Measurements from ENCODE around the gene UBL7.

Gene UBL7

DNA sequence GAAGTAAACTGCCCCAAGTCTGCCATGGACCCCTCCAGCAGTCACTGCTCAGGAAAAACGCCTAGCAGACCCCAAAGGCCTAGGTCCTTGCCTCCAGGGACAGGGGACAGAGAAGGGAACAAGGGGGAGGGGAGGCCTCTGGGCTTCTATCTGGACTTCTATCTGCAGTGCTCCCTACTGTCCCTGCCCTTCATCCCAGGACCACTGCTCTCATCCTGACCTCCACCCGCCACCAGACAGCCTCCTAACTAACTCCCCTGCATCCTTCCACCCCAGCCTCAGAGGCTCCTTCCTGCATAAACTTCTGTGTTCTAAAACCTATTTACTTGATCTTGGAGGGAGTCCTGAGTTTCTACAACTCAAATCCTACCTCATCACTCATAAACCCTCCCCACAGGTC lies 52.6 kb downstream of the UBL7 start:
- no peak overlapping the region for H3K4me3 ChIP-seq (ENCODE audit: insufficient read depth, low read length, poor library complexity, severe bottlenecking)
- no peaks in the 10 kb centered on the region for H3F3A ChIP-seq (ENCODE audit: insufficient read depth)
- no peak overlapping the region for H3K4me2 ChIP-seq (ENCODE audit: low read depth, low read length, poor library complexity, severe bottlenecking)
- H3K9ac ChIP-seq (ENCODE audit: low read length), result no peak overlapping the region
- no peak overlapping the region for H2AFZ ChIP-seq (ENCODE audit: low read depth, low read length, severe bottlenecking)
- TF ChIP-seq, protein P1, sequence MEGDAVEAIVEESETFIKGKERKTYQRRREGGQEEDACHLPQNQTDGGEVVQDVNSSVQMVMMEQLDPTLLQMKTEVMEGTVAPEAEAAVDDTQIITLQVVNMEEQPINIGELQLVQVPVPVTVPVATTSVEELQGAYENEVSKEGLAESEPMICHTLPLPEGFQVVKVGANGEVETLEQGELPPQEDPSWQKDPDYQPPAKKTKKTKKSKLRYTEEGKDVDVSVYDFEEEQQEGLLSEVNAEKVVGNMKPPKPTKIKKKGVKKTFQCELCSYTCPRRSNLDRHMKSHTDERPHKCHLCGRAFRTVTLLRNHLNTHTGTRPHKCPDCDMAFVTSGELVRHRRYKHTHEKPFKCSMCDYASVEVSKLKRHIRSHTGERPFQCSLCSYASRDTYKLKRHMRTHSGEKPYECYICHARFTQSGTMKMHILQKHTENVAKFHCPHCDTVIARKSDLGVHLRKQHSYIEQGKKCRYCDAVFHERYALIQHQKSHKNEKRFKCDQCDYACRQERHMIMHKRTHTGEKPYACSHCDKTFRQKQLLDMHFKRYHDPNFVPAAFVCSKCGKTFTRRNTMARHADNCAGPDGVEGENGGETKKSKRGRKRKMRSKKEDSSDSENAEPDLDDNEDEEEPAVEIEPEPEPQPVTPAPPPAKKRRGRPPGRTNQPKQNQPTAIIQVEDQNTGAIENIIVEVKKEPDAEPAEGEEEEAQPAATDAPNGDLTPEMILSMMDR (IDR thresholded peaks at IDR 0.05; ENCODE audit: insufficient read depth, low read length, poor library complexity, severe bottlenecking), result no peak
- TF ChIP-seq EZH2phosphoT487 (conservative IDR thresholded peaks at IDR 0.05; ENCODE audit: low read length), result no peak
- no peaks in the 10 kb centered on the region for H3K79me2 ChIP-seq (ENCODE audit: insufficient read depth, low read length)
- H3K36me3 ChIP-seq (ENCODE audit: low read length), result no peaks in the 10 kb centered on the region
- H4K20me1 ChIP-seq (ENCODE audit: low read depth, low read length), result no peaks in the 10 kb centered on the region
- no peaks in the 10 kb centered on the region for H3K27me3 ChIP-seq (ENCODE audit: low read length)
- H3K9me3 ChIP-seq (ENCODE audit: insufficient read depth, low read length), result no peaks in the 10 kb centered on the region
- H3K27ac ChIP-seq (ENCODE audit: low read depth, low read length), result no peak overlapping the region
- no peaks in the 10 kb centered on the region for H3K9me2 ChIP-seq (replicated peaks; ENCODE audit: insufficient read depth, low read length)

DNA sequence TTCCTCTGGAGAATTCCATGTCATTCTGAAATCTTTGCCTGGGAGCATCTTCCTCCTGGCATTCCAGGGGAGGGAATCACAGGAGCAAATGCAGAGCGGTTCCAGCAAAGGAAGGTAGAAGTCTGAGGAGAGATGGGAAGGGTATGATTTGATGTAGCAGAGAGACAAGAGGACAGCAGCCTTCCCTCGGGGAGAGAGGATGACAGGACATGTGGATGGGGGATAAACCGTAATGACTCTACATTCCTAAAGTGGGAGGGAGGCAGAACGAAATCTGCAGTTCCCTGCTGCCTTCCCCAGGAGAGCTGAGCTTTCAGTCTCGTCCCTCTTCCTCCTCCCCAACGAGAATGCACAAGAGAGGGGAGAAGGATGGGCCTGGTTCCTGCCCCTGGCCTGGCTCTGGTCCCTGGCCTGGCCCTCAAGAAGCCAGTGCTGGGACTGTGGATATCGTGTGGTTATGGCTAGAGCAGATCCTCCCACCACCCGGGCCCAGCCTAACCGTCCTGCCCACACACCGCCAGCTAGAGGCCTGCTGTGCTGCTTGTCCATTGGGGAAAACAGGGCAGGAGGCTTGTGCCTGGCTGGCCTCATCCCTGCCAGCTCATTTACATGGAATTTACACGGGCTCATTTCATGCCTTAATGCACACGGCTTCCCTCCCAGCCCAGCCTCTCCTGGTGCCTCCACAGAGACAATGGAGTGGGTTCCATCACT lies 53.8 kb downstream of the UBL7 start:
- Histone ChIP-seq H3K27me3 (ENCODE audit: low read length) (no peaks in the 10 kb centered on the region), H3K9me2 (replicated peaks; ENCODE audit: insufficient read depth, low read length) (no peaks in the 10 kb centered on the region), H3K27ac (ENCODE audit: low read depth, low read length) (no peak overlapping the region), H3K36me3 (ENCODE audit: low read length) (no peaks in the 10 kb centered on the region), H3F3A (ENCODE audit: insufficient read depth) (no peaks in the 10 kb centered on the region), H3K4me2 (ENCODE audit: low read depth, low read length, poor library complexity, severe bottlenecking) (no peak overlapping the region), H4K20me1 (ENCODE audit: low read depth, low read length) (no peaks in the 10 kb centered on the region), H3K9me3 (ENCODE audit: insufficient read depth, low read length) (no peaks in the 10 kb centered on the region), H3K4me3 (ENCODE audit: insufficient read depth, low read length, poor library complexity, severe bottlenecking) (no peak overlapping the region), H3K79me2 (ENCODE audit: insufficient read depth, low read length) (no peaks in the 10 kb centered on the region), H3K9ac (ENCODE audit: low read length) (no peak overlapping the region), H2AFZ (ENCODE audit: low read depth, low read length, severe bottlenecking) (no peak overlapping the region)
- TF ChIP-seq EZH2phosphoT487 (conservative IDR thresholded peaks at IDR 0.05; ENCODE audit: low read length), result no peak
- TF ChIP-seq, protein P1 (IDR thresholded peaks at IDR 0.05; ENCODE audit: insufficient read depth, low read length, poor library complexity, severe bottlenecking), result no peak

DNA sequence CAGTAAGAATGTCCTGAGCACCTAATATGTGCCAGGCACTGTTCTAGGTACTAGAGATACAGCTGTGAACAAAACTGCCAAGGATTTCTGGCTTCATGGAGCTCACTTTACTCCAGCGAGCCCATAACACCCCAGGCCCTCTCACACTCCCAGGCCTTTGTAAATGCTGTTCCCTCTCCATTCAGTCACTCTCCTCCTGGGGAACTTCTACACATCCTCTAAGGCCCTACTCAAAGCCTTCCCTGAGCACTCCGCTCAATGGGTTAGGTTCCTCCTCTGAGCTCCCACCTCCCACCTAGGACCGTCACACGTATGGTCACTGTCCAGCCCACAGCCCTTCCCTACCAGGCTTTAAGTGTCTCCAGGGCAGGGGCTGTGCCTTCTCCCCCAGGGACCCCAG lies 54.4 kb downstream of the UBL7 start:
- no peak overlapping the region for H3K4me3 ChIP-seq (ENCODE audit: insufficient read depth, low read length, poor library complexity, severe bottlenecking)
- no peak for TF ChIP-seq EZH2phosphoT487 (conservative IDR thresholded peaks at IDR 0.05; ENCODE audit: low read length)
- TF ChIP-seq, protein P1 (IDR thresholded peaks at IDR 0.05; ENCODE audit: insufficient read depth, low read length, poor library complexity, severe bottlenecking), result no peak
- H2AFZ ChIP-seq (ENCODE audit: low read depth, low read length, severe bottlenecking), result no peak overlapping the region
- H3K27me3 ChIP-seq (ENCODE audit: low read length), result no peaks in the 10 kb centered on the region
- H3K27ac ChIP-seq (ENCODE audit: low read depth, low read length), result no peak overlapping the region
- H3K36me3 ChIP-seq (ENCODE audit: low read length), result no peaks in the 10 kb centered on the region
- no peak overlapping the region for H3K4me2 ChIP-seq (ENCODE audit: low read depth, low read length, poor library complexity, severe bottlenecking)
- H3K9me3 ChIP-seq (ENCODE audit: insufficient read depth, low read length), result no peaks in the 10 kb centered on the region
- H3F3A ChIP-seq (ENCODE audit: insufficient read depth), result no peaks in the 10 kb centered on the region
- H3K9me2 ChIP-seq (replicated peaks; ENCODE audit: insufficient read depth, low read length), result no peaks in the 10 kb centered on the region
- no peak overlapping the region for H3K9ac ChIP-seq (ENCODE audit: low read length)
- H4K20me1 ChIP-seq (ENCODE audit: low read depth, low read length), result no peaks in the 10 kb centered on the region
- no peaks in the 10 kb centered on the region for H3K79me2 ChIP-seq (ENCODE audit: insufficient read depth, low read length)
